K562 (cell line): ENCODE measurements around the gene AKAP6. TPM values are rescaled to one million over a fixed set of nuclear protein-coding genes. Genes with fewer than 3 reads are reported as not detected.

Experiments
- BHLHE40 ChIP-seq: IDR thresholded peaks from 2 replicates; pipeline ENCODE4 v1.6.1; 2011; ENCODE audit warnings: low read length, improper control_type of control experiment
- HDAC3 ChIP-seq: fragments of 450-650 bp; IDR thresholded peaks from 2 replicates; pipeline ENCODE4 v1.6.1; 2018; ENCODE audit warnings: borderline replicate concordance, mild to moderate bottlenecking, moderate library complexity; ENCODE audit not compliant: partially characterized antibody
- NR4A1 ChIP-seq, 2 experiments: fragments of 250-450 bp in 1 of 2; fragments of 450-650 bp in 1 of 2; sonication (Bioruptor Pico) in 1 of 2; IDR thresholded peaks; 2 replicates each; pipeline versions ENCODE4 v1.4.0 to v1.6.1; 2016 to 2020; ENCODE audit warnings: mild to moderate bottlenecking in 2 of 2, missing compliant biosample characterization in 1 of 2, missing genetic modification characterization in 1 of 2, moderate library complexity in 1 of 2
- PCBP2 ChIP-seq: fragments of 200-400 bp; formaldehyde crosslinking; IDR thresholded peaks from 2 replicates; pipeline ENCODE4 v1.6.1; 2018; ENCODE audit warnings: low read length, low read depth, mild to moderate bottlenecking, moderate library complexity; ENCODE audit not compliant: poor library complexity, severe bottlenecking
- PHB2 ChIP-seq: fragments of 450-650 bp; IDR thresholded peaks from 2 replicates; pipeline ENCODE4 v1.6.1; 2017; ENCODE audit warnings: low read depth
- RBM17 ChIP-seq: fragments of 200-400 bp; formaldehyde crosslinking; IDR thresholded peaks from 2 replicates; pipeline ENCODE4 v1.6.1; 2017; ENCODE audit warnings: low read depth, mild to moderate bottlenecking, low read length, borderline replicate concordance
- RNF219 ChIP-seq: fragments of 250-450 bp; sonication (Bioruptor Pico); IDR thresholded peaks from 2 replicates; pipeline ENCODE4 v1.5.0; 2022; ENCODE audit warnings: mild to moderate bottlenecking
- TEAD4 ChIP-seq, 2 experiments: sonication (generic) in 1 of 2; formaldehyde crosslinking in 1 of 2; IDR thresholded peaks; 2 replicates each; pipeline versions ENCODE4 v1.6.1 to v1.8.0; 2012 to 2022; ENCODE audit warnings: borderline replicate concordance in 1 of 2, inconsistent platforms in 1 of 2, low read length in 1 of 2, mild to moderate bottlenecking in 1 of 2, missing genetic modification reagents in 1 of 2
- WHSC1 ChIP-seq: IDR thresholded peaks from one replicate; pipeline ENCODE4 v1.6.1; 2012; ENCODE audit warnings: low read length, control low read depth, inconsistent platforms
- polyA plus RNA-seq, 8 experiments: library from polyadenylated mRNA; depleted of rRNA in 4 of 8; stranded (reverse) in 5 of 8; unstranded in 3 of 8; fragments of >200 nt; fragmentation: Nextera tagmentation in 2 of 8; fragmentation: Illumina TruSeq in 1 of 8; extraction: Ambion mirVana in 2 of 8; extraction: Trizol in 1 of 8; gene quantifications; 2 replicates each; pipeline versions ENCODE4 v1.2.1 to v1.2.3, GENCODE V29; 2011 to 2014; ENCODE audit warnings: inconsistent platforms in 1 of 8, missing spikeins in 1 of 8
- total RNA-seq, 7 experiments: library from RNA; depleted of rRNA in 6 of 7; stranded (reverse); fragments of >200 nt in 6 of 7; fragmentation: Illumina TruSeq in 2 of 7; extraction: Trizol in 2 of 7; gene quantifications; 2 replicates each; pipeline versions ENCODE4 v1.2.1 to v1.2.3, GENCODE V29; 2011 to 2021; ENCODE audit warnings: low replicate concordance in 1 of 7
- TF ChIP-seq, protein P1 (sequence below): fragments of 450-650 bp; IDR thresholded peaks from 2 replicates; pipeline ENCODE4 v1.7.0; 2016; ENCODE audit warnings: borderline replicate concordance

Gene AKAP6
- total and polyA plus RNA-seq, 9 of the 15 experiments (the other 6 are each of a cell fraction or from before 2014, with no cell fraction given) = 0.03 to 1.7 (median 0.48) TPM

- TF ChIP-seq TEAD4 (IDR thresholded peaks at IDR 0.05; ENCODE audit: low read length) (no peak), TEAD4 (CRISPR knock-in tag; IDR thresholded peaks at IDR 0.05; ENCODE audit: borderline replicate concordance) (no peak), BHLHE40 (no peak), NR4A1 (CRISPR knock-in tag; IDR thresholded peaks at IDR 0.05) (no peak), NR4A1 (tag; IDR thresholded peaks at IDR 0.05) (no peak), WHSC1 (no peak), PCBP2 (no peak), PHB2 (no peak), RBM17 (no peak), RNF219 (CRISPR knock-in tag) (no peak), HDAC3 (no peak)
- TF ChIP-seq, protein P1, sequence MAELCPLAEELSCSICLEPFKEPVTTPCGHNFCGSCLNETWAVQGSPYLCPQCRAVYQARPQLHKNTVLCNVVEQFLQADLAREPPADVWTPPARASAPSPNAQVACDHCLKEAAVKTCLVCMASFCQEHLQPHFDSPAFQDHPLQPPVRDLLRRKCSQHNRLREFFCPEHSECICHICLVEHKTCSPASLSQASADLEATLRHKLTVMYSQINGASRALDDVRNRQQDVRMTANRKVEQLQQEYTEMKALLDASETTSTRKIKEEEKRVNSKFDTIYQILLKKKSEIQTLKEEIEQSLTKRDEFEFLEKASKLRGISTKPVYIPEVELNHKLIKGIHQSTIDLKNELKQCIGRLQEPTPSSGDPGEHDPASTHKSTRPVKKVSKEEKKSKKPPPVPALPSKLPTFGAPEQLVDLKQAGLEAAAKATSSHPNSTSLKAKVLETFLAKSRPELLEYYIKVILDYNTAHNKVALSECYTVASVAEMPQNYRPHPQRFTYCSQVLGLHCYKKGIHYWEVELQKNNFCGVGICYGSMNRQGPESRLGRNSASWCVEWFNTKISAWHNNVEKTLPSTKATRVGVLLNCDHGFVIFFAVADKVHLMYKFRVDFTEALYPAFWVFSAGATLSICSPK = no peak
Measured at GRCh38 chr14:32514681-32515080, 185.6 kb downstream of the AKAP6 start (continued).
